ENCODE results near the gene RNLS.
A peak's percentile ranks its signal among the peaks of the same experiment; 100 is the strongest.

The RNLS gene

DNA sequence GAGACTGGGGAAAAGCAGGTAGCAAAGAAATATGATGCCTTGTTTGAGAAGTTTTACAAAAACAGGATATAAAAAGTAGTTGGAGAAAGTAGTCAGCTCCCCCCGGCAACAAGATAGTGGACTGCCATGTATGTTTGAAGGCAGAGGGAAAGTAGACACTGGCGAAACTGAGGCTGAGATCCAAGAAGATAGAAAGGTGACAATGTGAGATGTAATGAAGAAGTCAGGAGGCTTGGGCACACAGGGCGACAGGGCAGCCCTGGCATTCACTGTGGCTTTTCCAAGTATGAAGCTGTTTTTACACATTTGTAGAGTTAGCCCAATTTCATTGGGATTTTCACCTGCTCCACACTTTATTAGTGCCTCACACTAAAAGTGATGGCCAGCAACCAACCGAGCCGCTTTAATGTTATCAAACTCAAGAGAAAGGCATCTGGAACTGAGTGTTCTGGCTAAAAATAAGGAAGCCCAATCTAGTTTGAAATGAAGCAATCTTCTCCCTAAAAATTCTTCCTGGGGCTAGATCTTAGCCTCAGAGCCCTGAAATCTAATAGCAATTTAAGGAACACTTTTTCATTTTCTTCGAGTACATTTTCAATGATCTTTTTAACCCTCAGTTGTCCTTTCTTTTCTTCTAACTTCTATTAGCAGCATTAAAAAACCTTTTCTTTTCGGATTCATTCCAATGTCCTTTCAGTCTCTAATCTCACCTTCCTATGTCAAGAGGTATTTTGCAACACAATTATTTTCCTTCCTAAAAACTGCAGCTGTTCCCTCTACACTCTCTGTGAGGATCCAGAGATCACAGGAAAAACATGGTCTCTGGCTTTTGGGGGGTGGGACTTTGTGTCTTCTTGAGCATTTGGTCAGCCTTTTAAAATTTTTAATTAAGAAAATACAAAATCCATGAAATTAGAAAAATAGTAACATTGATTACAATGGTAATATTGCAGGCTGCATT lies 108.0 kb downstream of the RNLS start:
- DNase-seq (ENCODE audit: low read depth): no peak

DNA sequence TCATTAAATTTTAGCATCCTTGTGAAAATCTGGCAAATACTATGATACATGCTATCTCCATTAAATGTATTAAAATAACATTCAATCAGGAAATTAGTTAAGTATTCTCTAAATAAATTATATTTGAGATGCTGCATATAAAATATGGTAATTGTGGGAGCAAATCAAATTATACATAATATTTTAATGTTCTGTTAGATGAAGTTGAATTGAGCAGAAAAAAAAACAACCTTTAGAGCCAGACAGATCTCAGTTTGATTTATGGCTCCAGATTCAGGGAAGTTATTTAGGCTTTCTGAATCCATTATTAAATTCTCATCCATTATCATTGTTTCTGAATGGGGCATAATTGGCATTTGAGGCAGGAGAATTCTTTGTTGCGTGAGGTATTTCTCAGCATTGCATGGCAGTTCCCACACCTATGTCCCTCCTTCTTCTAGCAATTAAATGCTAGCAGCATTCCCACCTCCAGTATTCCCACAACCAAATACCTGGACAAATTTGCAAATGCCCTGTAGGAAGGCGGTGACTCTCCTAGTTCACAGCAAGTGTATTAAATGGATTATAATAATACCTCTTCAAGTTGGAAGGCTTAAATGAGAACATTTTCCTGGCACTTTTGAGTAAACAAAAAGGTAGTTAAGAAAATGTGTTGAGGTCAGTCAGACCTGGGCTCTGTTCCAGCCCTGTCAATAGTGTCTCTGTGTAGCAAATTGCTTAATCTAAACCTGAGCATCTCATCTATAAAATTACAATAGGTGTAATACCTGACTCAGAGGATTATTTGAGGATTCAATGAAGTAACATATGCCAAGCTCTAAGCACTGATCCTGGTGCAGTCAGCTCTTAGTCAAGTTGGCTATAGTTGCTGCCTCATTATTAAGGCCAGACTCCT lies 108.9 kb downstream of the RNLS start:
- DNase-seq (ENCODE audit: low read depth): no peak

DNA sequence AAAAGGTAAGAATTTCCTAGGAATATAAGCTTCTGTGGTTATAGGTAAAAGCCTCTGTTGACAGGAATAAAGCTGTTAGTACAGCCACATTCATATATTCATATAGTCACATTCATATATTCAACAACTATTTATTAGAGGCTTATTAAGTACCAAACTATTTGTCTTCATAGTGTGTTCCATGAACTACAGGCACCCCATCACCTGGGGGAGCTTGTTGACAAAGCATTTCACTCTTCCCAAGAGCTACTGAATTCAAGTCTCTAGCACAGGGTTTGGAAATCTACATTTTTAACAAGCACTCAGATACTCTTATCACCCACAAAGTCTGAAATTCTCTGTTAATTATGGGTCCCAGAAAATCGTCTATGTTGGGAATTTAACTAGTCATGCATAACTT lies 110.6 kb downstream of the RNLS start:
- DNase-seq (ENCODE audit: low read depth): no peak

DNA sequence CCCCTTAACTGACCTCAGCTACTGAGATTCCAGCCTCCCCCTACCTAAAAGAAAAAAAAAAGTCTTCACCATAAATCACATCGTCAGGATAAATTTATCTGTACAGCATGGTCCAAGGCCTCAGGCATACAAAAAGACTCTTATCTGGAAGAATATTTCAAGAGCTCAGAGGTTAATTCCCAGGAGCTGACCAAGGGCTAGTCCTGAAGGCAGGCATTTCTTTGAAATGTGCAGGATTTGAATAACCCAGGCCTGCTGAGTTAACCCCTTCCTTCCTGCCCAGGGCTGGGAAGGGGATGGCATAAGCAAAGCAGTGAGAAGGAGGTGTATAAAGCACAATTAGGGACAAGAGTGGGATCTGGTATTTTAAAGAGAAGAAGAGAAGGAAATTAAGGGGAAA lies 111.2 kb downstream of the RNLS start:
- DNase-seq (ENCODE audit: low read depth): no peak

DNA sequence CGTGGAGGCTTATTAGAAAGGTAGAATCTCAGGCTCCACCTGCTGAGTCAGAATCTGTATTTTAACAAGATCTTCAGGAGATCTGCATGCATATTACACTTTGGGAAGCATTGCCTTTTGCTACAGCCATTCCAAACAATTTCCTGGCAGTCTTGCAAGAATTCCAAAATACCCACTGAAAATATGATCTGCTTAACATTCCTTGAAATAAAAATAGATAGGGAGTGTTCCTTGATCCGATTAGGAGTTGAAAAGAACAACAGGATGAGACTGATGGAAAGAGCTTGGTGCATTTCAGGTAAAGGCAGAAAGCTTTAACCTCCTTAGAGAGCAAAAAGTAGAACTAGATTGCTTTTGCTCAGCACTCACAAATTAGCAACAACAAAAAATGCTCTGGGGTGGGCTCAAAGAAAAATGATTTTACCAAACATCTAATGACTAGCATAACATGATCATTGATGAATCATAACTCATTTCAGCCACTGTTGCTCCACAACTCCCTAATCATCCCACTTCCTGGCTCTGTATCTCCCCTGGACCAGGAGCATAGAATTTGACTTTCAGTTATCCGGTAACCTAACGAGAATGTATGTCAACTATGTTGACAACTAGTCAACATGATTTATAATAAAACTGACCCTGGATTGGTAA lies 115.2 kb downstream of the RNLS start:
- DNase-seq (ENCODE audit: low read depth): no peak

DNA sequence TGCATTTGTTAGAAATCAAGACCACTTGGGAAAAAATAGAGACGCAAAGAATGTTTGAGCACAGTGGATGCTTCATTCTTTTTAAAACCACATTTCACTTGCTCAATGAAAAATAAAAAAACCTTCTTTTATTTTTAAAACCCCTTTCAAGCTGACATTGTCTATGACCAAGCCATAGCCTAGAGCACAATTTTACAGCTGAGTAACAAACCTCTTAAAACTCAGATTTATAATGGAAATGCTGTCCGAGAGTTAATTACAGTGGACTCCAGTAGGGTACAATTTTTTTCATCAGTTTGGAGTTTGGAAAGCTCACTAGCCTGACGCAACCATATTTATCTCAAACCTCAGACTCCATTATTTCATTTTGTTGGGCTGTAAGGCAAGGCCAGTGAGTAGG lies 116.3 kb downstream of the RNLS start:
- no peak for DNase-seq (ENCODE audit: low read depth)

DNA sequence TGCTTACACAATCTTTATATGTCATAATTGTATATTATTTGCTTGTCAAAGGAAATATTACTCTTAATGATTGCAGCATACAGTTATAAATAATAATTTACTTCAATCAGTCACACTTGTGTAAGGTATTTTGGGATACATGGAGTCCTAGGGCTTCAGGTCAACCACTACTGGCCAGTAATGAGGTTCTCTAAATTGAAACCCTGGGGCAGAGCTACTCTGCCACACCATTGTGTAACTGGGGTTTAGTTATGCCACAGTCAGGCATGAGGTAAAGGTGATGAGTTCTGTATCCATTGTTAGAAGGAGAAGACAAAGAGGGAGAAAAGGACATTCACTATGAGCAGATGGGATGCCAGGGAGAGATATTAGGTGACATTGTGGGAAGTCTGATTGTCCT lies 117.4 kb downstream of the RNLS start:
- DNase-seq (ENCODE audit: low read depth): no peak

DNA sequence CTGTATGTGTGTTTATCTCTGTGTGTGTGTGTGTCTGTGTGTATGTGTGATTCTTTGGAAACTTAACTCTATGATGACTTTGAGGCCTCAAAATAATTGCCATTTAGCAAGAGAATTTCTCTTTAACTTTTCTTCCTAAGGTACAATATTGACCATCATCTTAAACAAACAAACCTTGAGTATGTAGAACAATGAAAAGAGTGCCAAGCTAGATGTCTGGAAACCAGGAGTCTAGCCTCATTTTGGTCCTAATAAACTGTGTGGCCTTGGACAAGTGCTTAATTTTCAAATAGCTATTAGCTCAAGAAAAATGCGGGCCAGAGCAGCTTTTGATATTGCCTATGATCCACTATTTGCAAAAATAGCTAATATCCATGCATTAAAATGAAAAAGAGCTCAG lies 119.3 kb downstream of the RNLS start:
- no peak for DNase-seq (ENCODE audit: low read depth)

DNA sequence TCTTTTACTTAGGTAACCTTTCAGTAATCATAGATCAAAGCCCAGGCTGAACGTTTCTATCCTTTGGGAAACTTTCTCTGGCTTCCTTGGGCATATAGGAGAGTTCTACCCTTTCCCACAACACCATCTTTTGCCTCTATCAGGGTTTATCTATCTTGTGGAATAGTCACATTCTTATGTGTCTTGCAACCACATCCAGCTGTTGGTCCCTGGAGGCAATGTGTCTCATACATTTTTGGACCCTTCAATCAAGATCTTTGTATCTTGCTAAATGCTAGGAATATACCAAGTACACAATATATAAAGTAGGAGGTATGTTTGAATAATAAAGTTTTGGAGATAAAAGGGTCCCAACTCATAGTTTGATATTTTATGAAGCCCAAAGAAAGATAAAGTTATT lies 121.7 kb downstream of the RNLS start:
- no peak for DNase-seq (ENCODE audit: low read depth)

DNA sequence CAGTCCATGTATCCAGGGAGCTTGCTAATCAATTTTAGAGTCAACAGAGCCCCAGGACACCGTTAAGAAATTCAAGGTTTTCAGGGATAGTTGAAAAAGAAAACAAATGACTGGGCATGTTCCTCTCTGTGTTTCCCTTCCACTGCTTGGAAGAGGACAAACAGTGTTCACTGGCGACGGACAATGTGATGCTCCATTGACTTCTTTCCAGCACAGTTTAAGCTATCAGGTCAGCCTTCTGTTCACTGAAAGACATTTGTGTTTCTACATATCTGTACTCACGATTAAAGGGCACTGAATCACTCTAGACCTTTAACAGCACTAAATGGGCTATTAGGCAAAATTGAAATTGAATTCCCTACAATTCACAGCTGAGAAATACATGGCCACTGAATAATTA lies 123.6 kb downstream of the RNLS start:
- no peak for DNase-seq (ENCODE audit: low read depth)

DNA sequence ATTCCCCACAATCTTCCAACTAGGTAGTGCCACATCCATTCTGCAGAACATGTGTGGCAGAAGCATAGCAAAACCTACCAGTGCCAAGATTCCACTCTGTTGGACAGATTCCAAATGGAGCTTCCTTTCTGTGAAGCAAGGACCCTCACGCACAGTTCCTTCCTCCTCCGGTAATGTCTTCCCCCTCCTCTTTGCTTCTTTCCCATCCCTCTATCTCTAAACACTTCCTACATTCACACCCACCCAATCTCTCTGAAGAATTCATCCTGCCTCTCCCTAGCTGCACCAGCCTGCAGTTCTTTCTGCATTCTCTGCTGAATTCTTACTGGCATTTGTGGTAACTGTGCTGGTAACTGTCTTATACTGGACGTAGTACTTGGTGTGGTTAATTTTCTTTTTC lies 124.9 kb downstream of the RNLS start:
- no peak for DNase-seq (ENCODE audit: low read depth)

DNA sequence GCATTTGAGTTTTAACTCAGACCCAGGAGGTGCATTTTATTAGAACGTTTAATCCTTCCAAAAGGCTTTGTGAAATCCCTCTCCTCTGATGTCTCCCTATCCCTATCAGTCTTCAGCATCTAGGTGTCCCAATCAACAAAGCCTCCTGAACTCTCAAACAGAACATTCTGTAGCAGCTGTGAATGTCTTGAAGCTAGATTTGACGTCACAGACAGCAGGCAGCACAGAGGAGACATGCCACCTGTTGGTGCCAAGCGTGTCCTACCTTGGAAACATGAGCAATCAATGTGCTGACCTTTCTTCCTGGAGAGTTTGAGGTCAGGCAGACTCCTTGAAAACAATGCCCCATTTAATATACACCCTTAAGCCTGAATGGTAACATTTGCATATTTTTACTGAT lies 125.5 kb downstream of the RNLS start:
- no peak for DNase-seq (ENCODE audit: low read depth)

DNA sequence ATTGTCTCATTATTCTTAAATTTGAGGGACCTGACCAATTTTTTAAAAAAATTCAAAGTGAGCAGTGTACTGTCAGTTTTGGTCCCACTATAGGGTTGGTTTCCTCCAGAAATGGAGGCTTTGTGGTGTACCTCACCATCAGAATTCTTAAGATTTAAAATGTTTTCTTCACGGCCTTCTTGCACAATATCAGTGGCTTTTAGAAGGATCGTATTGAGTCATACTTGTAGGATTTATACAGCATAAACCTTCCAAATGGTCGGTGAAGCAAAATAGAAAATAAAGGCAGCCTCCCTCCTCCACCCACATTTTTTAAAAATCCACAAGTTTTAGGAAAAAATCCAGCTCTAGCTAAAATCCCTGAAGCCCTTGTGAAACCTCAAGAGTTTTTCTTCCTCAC lies 126.4 kb downstream of the RNLS start:
- peak; percentile 30 for DNase-seq (ENCODE audit: low read depth)

DNA sequence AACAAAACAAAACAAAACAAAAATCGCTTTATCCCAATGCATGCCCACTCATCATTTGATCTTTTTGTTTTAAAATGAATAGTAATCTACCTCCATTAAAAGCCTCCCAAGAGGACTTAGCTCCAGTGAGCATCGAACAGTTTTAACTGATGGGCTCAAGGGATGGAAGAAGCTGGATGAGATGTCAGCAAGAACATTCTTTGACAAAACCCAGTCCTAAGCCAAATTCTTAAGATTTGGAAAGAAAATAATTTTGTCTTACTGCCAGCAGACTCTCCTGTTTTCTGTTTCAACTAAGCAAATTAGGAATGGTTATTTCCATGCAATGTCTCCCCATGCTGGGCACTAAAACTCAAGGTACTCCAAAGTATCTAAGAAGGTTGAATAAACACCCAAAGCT lies 127.3 kb downstream of the RNLS start:
- no peak for DNase-seq (ENCODE audit: low read depth)

DNA sequence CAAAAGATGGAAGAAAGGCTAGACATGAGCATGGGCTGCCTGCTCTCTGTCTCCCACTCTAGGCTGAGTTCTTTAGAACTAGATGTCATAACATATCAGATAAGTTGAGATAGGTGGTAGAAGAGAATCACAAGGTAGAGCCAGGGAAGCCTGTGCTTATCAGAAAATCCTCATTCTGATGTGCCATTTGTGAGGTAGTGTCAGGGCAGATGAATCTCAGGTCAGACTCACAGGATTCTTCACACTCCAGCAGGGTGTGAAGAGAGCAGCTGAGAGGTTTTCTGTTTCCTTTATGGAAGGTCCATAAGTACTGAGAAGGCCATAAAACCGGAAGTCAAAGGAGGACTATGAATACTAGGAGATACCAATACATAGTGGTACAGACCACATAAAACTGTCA lies 132.9 kb downstream of the RNLS start:
- DNase-seq (ENCODE audit: low read depth): no peak

DNA sequence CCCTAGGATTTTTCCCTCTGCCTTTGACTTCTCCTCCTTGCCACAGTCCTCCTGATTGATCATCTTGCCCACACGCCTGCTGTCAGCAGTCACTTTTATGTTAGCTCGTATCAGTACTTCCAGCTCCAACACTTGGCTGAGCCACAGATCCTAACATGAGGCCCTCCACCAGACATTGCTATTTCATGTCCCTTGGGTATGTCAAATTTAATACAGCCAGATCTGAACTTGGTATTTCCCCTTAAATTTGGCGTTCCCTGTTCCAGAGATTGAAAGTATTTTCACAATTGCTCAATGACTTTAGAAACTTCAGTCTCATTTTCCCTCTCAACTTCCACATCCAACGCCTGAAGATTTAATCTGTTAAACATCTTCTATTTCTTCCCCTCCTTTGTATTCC lies 140.4 kb downstream of the RNLS start:
- DNase-seq (ENCODE audit: low read depth): no peak

DNA sequence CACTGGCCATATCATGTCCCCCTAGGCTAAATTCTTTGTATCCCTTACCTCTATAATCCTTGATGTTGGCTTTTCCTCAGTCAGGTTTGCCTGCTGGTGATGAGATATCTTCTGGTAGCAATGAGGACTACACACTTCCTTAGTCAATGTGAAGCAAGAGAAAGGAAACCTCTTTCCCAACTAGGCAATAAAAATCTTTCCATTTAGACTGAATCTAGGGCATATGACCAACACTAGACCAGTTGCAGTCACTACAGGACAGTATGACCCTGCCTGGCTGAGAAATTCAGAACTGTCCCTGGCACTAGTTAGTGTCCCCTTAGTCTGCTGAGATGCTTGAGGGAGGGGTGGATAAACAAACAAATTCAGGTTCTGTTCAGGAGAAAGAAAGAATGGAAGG lies 142.6 kb downstream of the RNLS start:
- no peak for DNase-seq (ENCODE audit: low read depth)

DNA sequence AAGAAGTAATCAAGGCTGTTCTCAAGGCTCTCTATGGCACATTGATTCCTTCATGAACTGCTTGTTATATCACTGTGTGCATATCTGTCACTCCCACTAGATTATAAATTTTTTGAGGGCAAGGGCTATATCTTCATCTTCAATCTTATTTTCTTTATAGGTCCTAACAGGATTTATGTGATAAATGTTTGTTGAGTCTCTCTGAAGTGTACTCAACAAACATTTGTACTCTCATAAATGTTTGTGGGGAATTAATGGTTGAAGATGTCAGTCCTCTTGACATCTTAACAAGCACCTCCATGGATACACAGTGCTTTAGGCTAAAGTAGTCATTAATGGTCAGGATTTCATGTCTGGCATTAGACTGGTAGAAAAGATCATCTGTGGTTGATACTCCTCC lies 143.2 kb downstream of the RNLS start:
- DNase-seq (ENCODE audit: low read depth): no peak

DNA sequence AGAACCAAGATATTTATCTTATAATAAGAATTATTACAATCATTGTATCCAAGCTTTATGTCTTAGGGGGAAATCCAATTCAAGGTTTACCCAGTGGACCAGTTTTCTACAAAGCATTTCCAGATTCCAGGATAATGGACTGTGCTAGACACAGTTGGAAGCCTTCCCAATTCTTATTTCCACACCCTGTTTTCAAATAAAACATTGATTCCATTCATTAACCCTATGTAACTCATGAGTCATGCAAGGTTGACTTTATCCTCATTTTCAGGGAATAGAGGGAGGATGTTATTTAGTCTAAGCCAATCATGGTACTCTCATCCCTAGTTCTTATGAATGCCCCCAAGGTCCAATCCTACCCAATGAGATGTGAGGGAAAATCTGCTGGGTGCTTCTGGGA lies 145.7 kb downstream of the RNLS start:
- DNase-seq (ENCODE audit: low read depth): no peak

DNA sequence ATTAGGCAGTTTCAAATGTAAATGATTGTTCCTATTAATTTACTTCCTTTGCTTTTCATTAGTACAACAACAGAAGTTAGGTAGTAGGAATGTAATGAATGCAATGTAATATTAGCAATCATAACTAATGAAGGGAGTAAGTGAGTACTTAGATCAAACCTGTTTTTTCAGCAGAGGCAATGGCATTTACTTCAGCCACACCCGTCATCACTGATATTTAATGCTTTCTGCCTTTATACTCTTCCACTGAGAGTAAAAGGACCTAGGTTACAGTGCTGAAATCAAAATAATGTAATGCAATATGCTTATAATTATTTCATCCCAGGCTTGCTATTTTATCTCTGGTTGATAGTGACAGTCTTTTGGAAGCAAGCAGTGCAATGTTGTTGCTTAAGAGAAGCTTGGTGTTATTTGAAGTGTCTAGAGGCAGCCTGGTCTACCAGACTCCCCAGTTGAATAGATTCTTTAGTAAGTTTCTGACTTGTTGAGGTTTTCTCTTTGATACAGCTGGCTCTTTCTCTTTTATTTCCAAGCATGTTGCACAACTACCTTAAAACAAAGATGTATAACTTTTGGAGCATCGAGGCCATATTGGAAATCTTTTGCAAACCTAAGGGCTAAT lies 149.4 kb downstream of the RNLS start:
- no peak for DNase-seq (ENCODE audit: low read depth)

DNA sequence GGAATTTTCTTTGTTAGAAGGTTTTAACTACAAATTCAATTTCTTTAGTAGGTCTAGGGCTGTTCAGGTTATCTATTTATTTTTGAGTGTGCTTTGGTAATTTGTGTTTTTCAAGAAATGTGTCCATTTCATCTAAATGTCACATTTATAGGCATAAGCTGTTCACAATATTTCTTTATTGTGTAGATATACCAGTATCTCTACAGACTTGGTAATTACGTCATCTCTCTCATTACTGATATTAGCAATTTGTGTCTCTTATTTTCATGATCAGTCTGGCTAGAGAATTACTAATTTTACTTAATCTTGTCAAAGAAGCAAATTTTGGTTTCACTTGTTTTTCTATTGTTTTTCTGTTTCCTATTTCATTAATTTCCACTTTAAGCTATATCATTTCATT lies 152.0 kb downstream of the RNLS start:
- no peak for DNase-seq (ENCODE audit: low read depth)

DNA sequence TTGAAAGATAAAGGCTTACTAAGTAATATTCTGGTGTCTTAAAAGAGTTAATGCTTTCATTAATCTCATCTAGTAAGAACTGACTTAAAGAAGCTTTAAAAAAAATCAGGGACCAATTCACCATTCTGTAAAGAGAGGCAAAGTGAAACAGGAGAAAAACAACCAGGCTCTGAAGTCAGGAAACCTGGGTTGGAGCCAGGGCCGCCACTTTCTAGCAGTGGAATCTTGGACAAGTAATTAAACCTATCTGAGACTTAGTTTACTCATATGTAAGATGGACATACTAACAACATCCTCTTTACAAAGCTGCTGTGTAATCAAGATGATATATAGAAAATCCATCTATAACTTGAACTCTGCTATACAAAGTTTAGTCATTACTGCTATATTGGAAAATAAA lies 154.1 kb downstream of the RNLS start:
- DNase-seq (ENCODE audit: low read depth): no peak
